Measurements from ENCODE around the gene SPATA6L.

DNA sequence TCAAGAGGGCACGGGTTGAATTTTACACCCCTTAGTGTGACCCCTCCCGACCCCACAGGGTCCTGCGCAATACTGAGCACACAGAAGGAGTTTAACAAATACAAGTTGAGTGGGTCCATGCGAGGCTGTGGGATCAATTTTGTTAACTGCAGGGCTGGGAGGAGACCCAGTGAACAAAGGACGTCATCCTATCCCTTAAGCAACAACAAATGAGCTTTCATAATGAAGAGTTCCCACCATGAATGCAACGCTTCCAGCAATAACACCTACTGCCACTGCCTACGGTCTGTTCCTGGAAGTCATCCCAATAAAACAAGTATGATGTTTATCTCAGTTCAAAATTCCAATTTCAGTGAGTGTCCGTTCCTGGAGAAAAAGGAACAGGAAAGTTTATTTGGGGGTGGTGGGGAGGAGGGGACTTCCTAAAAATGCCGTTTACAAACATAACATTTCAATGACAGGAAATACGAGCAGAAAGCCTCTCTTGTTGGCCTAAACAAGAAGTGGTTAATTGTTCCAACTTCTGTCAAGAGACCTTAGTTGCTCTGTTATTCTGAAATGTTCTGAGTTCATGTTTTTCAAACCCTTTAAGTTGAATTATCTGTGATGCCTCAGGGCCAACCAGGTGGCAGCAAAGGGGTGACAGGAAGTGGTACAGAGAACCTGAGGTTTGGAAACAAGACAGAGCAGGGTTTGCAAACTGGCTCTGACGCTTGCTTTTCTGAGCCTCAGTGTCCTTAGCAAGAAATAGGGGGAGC, 69.9 kb downstream of the SPATA6L start:
- TF ChIP-seq, protein P1, sequence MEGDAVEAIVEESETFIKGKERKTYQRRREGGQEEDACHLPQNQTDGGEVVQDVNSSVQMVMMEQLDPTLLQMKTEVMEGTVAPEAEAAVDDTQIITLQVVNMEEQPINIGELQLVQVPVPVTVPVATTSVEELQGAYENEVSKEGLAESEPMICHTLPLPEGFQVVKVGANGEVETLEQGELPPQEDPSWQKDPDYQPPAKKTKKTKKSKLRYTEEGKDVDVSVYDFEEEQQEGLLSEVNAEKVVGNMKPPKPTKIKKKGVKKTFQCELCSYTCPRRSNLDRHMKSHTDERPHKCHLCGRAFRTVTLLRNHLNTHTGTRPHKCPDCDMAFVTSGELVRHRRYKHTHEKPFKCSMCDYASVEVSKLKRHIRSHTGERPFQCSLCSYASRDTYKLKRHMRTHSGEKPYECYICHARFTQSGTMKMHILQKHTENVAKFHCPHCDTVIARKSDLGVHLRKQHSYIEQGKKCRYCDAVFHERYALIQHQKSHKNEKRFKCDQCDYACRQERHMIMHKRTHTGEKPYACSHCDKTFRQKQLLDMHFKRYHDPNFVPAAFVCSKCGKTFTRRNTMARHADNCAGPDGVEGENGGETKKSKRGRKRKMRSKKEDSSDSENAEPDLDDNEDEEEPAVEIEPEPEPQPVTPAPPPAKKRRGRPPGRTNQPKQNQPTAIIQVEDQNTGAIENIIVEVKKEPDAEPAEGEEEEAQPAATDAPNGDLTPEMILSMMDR (conservative IDR thresholded peaks at IDR 0.05 in 1 of 2, IDR thresholded peaks at IDR 0.05 in 1 of 2; ENCODE audit: extremely low read depth in 1 of 2, insufficient read depth in 1 of 2, low read depth in 1 of 2, low read length in 2 of 2), result no peak
- TF ChIP-seq EZH2 (IDR thresholded peaks at IDR 0.05; ENCODE audit: borderline replicate concordance, low read length), result no peak

Measured in mammary epithelial cell (primary cell).